Common myeloid progenitor, CD34-positive (primary cell): ENCODE results near the gene GPC5.

ENCODE experiments used
- CTCF ChIA-PET: fragments of 350-600 bp; sonication (Branson Sonifier 250); formaldehyde crosslinking; loops from one replicate; lab custom pipeline; 2021; ENCODE audit warnings: antibody characterized with exemption; lab: Charles Lee
- POLR2A ChIA-PET: fragments of 350-600 bp; sonication (Branson Sonifier 250); formaldehyde crosslinking; loops from one replicate; lab custom pipeline; 2021; ENCODE audit warnings: antibody characterized with exemption; lab: Charles Lee
- DNase-seq, 3 donors: peaks; one replicate each; pipeline versions ENCODE4 v3.0.0 to v3.0.0-alpha.2; 2013
- H3K27ac ChIP-seq, 2 experiments: 1 replicate in 1 of 2; 2 replicates in 1 of 2; pipeline ENCODE4 v1.7.0; 2013; ENCODE audit warnings: inconsistent platforms in 2 of 2, low read length in 2 of 2, mild to moderate bottlenecking in 2 of 2, low read depth in 1 of 2, moderate library complexity in 1 of 2; ENCODE audit not compliant: severe bottlenecking in 2 of 2, insufficient read depth in 1 of 2, poor library complexity in 1 of 2
- H3K27me3 ChIP-seq, 5 experiments: replicated peaks in 2 of 5; 1 replicate in 3 of 5; 2 replicates in 2 of 5; pipeline versions ENCODE4 v1.6.1 to v1.7.0; 2013; ENCODE audit warnings: low read length in 4 of 5, mild to moderate bottlenecking in 2 of 5, moderate library complexity in 2 of 5, inconsistent platforms in 1 of 5; ENCODE audit not compliant: insufficient read depth in 5 of 5, control insufficient read depth in 4 of 5
- H3K36me3 ChIP-seq, 4 experiments: 1 replicate in 2 of 4; 2 replicates in 2 of 4; pipeline versions ENCODE4 v1.6.1 to v1.7.0; 2013; ENCODE audit warnings: low read length in 3 of 4, control low read depth in 1 of 4, mild to moderate bottlenecking in 1 of 4; ENCODE audit not compliant: control insufficient read depth in 4 of 4, insufficient read depth in 4 of 4
- H3K4me1 ChIP-seq, 4 experiments: 1 replicate in 3 of 4; 2 replicates in 1 of 4; pipeline versions ENCODE4 v1.6.1 to v1.7.1; 2013; ENCODE audit warnings: low read length in 3 of 4, mild to moderate bottlenecking in 3 of 4, control low read depth in 1 of 4, inconsistent platforms in 1 of 4, moderate library complexity in 1 of 4; ENCODE audit not compliant: control insufficient read depth in 4 of 4, insufficient read depth in 4 of 4; ENCODE audit errors: control extremely low read depth in 1 of 4
- H3K4me3 ChIP-seq, 7 experiments: 1 replicate in 4 of 7; 2 replicates in 3 of 7; pipeline versions ENCODE4 v1.5.1 to v1.7.0; 2013; ENCODE audit warnings: mild to moderate bottlenecking in 7 of 7, low read length in 6 of 7, moderate library complexity in 6 of 7, inconsistent platforms in 2 of 7, low read depth in 2 of 7, control low read depth in 1 of 7; ENCODE audit not compliant: insufficient read depth in 4 of 7, control insufficient read depth in 1 of 7; ENCODE audit errors: extremely low read depth in 1 of 7
- H3K9me3 ChIP-seq, 5 experiments: 1 replicate in 4 of 5; 2 replicates in 1 of 5; pipeline versions ENCODE4 v1.6.1 to v1.7.1; 2013; ENCODE audit warnings: low read length in 4 of 5, mild to moderate bottlenecking in 2 of 5, inconsistent platforms in 1 of 5, low read depth in 1 of 5, moderate library complexity in 1 of 5; ENCODE audit not compliant: control insufficient read depth in 4 of 5, insufficient read depth in 2 of 5; ENCODE audit errors: control extremely low read depth in 1 of 5
- WGBS: methylation state at CpG from one replicate; pipeline ENCODE4 v1.1.5; 2013; ENCODE audit not compliant: insufficient coverage; 5-methylcytosine and 5-hydroxymethylcytosine counted together

Gene GPC5

GRCh38 chr13:92407858-92408257 is 1009.4 kb downstream of the GPC5 start:
- ChIA-PET CTCF (no interaction called here), POLR2A (no interaction called here)
- no peaks in the 10 kb centered on the region for H3K27me3 ChIP-seq
- no peak for DNase-seq
- no peaks in the 10 kb centered on the region for H3K4me1 ChIP-seq
- 95% methylated on average over 4 of the region's 7 CpGs for WGBS
- no peaks in the 10 kb centered on the region for H3K9me3 ChIP-seq
- no peak overlapping the region for H3K4me3 ChIP-seq
- H3K27ac ChIP-seq, result no peak overlapping the region
- no peaks in the 10 kb centered on the region for H3K36me3 ChIP-seq

DNA sequence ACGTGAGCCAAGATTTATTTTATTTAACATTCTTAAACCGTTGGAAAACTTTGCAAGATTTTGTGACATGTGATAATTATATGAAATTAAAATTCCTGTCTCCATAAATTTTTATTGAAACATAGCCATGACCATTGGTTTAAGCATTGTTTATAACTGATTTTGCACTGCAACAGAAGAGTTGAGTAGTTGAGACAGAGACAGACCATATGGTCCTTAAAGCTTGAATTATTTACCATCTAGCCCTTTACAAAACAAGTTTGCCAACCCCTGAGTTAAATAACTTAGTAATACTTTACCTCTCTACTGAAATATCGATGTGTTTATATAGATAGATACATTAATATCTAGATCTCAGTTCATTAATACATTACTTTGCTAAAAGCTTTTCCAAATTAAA is 1014.1 kb downstream of the GPC5 start:
- POLR2A ChIA-PET, result no interaction called here
- DNase-seq, result no peak
- H3K9me3 ChIP-seq, result no peaks in the 10 kb centered on the region
- CTCF ChIA-PET, result no interaction called here
- H3K27ac ChIP-seq, result no peak overlapping the region
- WGBS, result no CpG with 5 or more reads among the region's 3 CpGs
- no peaks in the 10 kb centered on the region for H3K36me3 ChIP-seq
- no peaks in the 10 kb centered on the region for H3K4me1 ChIP-seq
- no peak overlapping the region for H3K4me3 ChIP-seq
- no peaks in the 10 kb centered on the region for H3K27me3 ChIP-seq

- H3K27me3 ChIP-seq, result no peaks in the 10 kb centered on the region
- H3K36me3 ChIP-seq, result no peaks in the 10 kb centered on the region
- ChIA-PET POLR2A (no interaction called here), CTCF (no interaction called here)
- DNase-seq, result no peak
- no CpG with 5 or more reads among the region's 1 CpG for WGBS
- no peaks in the 10 kb centered on the region for H3K4me1 ChIP-seq
- no peak overlapping the region for H3K27ac ChIP-seq
- no peaks in the 10 kb centered on the region for H3K9me3 ChIP-seq
- no peak overlapping the region for H3K4me3 ChIP-seq
These were observed 1014.6 kb downstream of the GPC5 start for GRCh38 chr13:92412996-92413395.

DNA sequence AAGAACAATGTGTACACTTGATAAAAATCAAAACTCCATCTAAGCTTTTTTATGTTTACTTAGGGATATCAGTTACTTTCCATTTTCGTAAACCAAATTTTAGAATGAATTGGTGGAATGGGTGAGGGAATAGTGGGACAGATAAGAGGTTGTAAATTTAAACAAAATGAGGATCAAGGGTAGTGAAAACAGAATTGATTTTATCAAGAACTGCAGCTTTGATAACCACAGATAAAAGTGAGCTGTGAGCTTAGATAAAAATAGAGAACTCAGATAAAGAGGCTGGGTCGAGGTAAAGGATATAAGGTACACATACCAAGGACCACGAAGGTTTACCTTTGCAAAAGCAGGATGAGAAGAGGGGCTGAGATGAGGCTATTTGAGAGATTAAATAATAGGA is 1015.0 kb downstream of the GPC5 start:
- H3K4me1 ChIP-seq, result no peaks in the 10 kb centered on the region
- H3K27me3 ChIP-seq, result no peaks in the 10 kb centered on the region
- ChIA-PET CTCF (no interaction called here), POLR2A (no interaction called here)
- H3K9me3 ChIP-seq, result no peaks in the 10 kb centered on the region
- H3K4me3 ChIP-seq, result no peak overlapping the region
- H3K27ac ChIP-seq, result no peak overlapping the region
- 38% methylated on average over 1 of the region's 3 CpGs for WGBS
- DNase-seq, result no peak
- H3K36me3 ChIP-seq, result no peaks in the 10 kb centered on the region

DNA sequence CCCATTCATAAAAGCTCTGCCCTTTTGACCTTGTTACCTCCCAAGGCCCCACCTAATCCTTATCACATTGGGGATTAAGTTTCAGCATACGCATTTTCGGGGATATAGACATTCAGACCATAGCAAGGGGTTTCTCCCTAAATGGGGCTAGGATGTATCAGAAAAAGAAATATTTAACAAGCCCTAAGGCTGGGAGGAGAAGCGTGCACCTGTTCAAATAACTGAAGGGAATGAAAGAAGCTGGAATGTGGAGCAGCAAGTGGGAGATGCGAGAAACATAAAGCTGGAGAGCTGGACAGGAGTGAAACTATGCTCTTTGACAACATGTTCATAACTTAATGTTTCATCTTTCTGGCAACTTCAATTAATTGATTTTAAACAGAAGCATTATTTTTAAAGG is 1016.4 kb downstream of the GPC5 start:
- Histone ChIP-seq H3K4me3 (no peak overlapping the region), H3K36me3 (no peaks in the 10 kb centered on the region), H3K4me1 (no peaks in the 10 kb centered on the region), H3K27me3 (no peaks in the 10 kb centered on the region), H3K9me3 (no peaks in the 10 kb centered on the region), H3K27ac (no peak overlapping the region)
- 95% methylated on average over 4 of the region's 4 CpGs for WGBS
- DNase-seq, result no peak
- CTCF ChIA-PET, result no interaction called here
- POLR2A ChIA-PET, result no interaction called here

DNA sequence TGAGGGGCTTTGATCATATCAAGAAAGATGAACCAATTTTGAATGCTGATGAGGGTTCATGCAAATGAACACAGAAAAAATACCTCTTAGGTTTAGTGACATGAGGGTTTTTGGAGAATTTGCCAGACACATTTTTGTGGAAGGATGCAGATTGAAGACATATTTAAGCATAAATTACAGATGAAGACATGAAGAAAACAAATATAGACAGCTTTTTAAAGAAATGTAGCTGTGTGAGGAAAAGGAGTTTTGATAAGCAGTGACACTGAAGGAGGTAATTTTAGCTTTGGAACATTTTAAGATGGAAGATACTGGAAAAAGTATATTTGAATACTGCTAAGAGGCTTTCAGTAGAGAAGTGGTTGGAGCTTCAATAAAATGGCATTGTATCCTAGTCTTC is 1017.4 kb downstream of the GPC5 start:
- DNase-seq, result no peak
- Histone ChIP-seq H3K4me1 (no peaks in the 10 kb centered on the region), H3K27ac (no peak overlapping the region), H3K27me3 (no peaks in the 10 kb centered on the region), H3K36me3 (no peaks in the 10 kb centered on the region), H3K9me3 (no peaks in the 10 kb centered on the region), H3K4me3 (no peak overlapping the region)
- CTCF ChIA-PET, result no interaction called here
- POLR2A ChIA-PET, result no interaction called here

DNA sequence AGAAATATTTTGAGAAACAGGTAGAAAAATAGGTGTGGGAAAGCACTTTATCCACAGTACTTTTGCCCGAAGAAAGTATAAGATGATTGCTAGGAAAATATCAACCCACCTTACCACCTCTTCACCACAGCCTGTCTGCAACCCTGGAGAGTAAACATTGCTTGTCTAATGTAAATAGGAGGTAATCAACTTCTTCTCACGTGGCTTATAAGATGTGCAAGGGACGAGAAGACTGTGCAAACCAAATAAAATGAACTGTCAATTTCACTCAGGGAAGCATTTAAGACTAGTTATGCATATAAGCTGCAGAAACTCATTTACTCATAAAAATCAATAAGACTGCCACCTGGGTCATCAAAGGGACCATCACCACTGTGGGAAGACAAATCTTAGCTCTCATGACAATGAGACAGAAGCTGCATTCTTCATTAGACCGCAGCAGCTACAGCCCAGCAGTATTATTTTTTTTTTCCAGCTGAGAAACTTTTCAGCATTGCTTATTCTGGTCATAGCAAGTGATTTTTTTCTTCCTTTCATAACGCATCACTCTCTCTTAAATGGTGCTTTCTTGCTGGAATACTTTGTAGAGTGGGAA is 1020.5 kb downstream of the GPC5 start:
- 89% methylated on average over 1 of the region's 5 CpGs for WGBS
- H3K9me3 ChIP-seq, result no peaks in the 10 kb centered on the region
- no peak overlapping the region for H3K27ac ChIP-seq
- no peak overlapping the region for H3K4me3 ChIP-seq
- no peaks in the 10 kb centered on the region for H3K4me1 ChIP-seq
- DNase-seq, result no peak
- CTCF ChIA-PET, result no interaction called here
- H3K36me3 ChIP-seq, result no peaks in the 10 kb centered on the region
- POLR2A ChIA-PET, result no interaction called here
- H3K27me3 ChIP-seq, result no peaks in the 10 kb centered on the region
